KMS-11 (cell line): ENCODE results near the gene FEN1.

ENCODE experiments used
- H2AFZ ChIP-seq: fragments of 200-600 bp; sonication (generic); 2 replicates; pipeline ENCODE4 v1.6.1; 2016; ENCODE audit warnings: antibody characterized with exemption, mixed run types, low read depth
- H3K27ac ChIP-seq: fragments of 200-600 bp; sonication (generic); 2 replicates; pipeline ENCODE4 v1.6.1; 2016; ENCODE audit warnings: mild to moderate bottlenecking, mixed run types
- H3K27me3 ChIP-seq: fragments of 200-600 bp; sonication (generic); 2 replicates; pipeline ENCODE4 v1.6.1; 2017; ENCODE audit warnings: mild to moderate bottlenecking, low read depth, mixed run types, moderate library complexity; ENCODE audit not compliant: insufficient read depth
- H3K36me3 ChIP-seq: fragments of 200-600 bp; sonication (generic); 2 replicates; pipeline ENCODE4 v1.6.1; 2017; ENCODE audit warnings: mild to moderate bottlenecking, mixed run types; ENCODE audit not compliant: insufficient read depth
- H3K4me1 ChIP-seq: fragments of 200-600 bp; sonication (generic); 2 replicates; pipeline ENCODE4 v1.6.1; 2016; ENCODE audit warnings: mild to moderate bottlenecking, low read depth, mixed run types; ENCODE audit not compliant: poor library complexity, severe bottlenecking
- H3K4me2 ChIP-seq: fragments of 200-600 bp; sonication (generic); 2 replicates; pipeline ENCODE4 v1.7.0; 2016; ENCODE audit warnings: mild to moderate bottlenecking, mixed run types
- H3K4me3 ChIP-seq: fragments of 200-600 bp; sonication (generic); IDR thresholded peaks from 2 replicates; pipeline ENCODE4 v1.6.1; 2017; ENCODE audit warnings: low read depth, low read length, mixed read lengths; ENCODE audit not compliant: insufficient read depth
- H3K79me2 ChIP-seq: fragments of 200-600 bp; sonication (generic); 2 replicates; pipeline ENCODE4 v1.6.1; 2016; ENCODE audit warnings: low read depth, mixed run types; ENCODE audit not compliant: insufficient read depth
- H3K9ac ChIP-seq: fragments of 200-600 bp; sonication (generic); 2 replicates; pipeline ENCODE4 v1.6.1; 2016; ENCODE audit warnings: mild to moderate bottlenecking, mixed run types
- H4K20me1 ChIP-seq: fragments of 200-600 bp; sonication (generic); 2 replicates; pipeline ENCODE4 v1.6.1; 2016; ENCODE audit warnings: mild to moderate bottlenecking, mixed run types; ENCODE audit not compliant: insufficient read depth
- TF ChIP-seq, protein P1 (sequence below): fragments of 200-600 bp; sonication (generic); conservative IDR thresholded peaks from 2 replicates; pipeline ENCODE4 v1.6.1; 2017; ENCODE audit warnings: low read depth, mild to moderate bottlenecking, antibody characterized with exemption, low read length, moderate library complexity, mixed read lengths

Gene FEN1

DNA sequence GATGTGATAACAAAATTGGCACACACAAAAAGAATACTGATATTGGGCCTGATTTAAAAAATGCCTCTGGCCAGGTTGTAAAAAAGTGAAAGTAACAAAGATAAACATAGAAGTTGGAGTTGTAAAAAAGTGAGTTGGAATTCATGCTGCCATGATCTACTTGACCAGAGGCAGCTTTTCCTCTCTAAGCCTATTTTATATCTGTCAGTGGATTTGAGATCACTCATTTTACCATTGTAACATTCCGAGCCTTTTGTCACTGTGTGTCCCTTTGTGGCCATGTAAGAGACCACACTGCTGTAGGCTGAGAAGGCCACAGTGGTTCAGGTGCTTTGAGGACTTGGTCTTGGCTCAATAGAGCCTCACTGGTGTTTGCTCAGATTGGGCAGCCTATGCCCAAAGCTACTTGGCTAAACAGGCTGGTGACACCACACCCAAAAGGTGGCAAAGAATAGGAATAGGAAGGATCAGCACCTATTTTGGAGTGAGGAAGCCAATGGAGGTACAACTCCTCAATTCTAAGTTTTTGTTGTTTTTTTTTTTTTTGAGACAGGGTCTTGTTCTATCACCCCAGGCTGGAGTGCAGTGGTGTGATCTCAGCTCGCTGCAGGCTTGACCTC lies 7.1 kb downstream of the FEN1 start:
- peaks cover 4% of the 10 kb centered on the region; the same call in 1 of the 2 replicates for H4K20me1 ChIP-seq
- H3K9ac ChIP-seq = no peak overlapping the region
- H3K27ac ChIP-seq = no peak overlapping the region
- H3K4me3 ChIP-seq = no peak overlapping the region
- H3K79me2 ChIP-seq = peaks cover 29% of the 10 kb centered on the region
- H3K36me3 ChIP-seq = peaks cover 4% of the 10 kb centered on the region; the same call in 1 of the 2 replicates
- H2AFZ ChIP-seq = no peak overlapping the region
- TF ChIP-seq, protein P1, sequence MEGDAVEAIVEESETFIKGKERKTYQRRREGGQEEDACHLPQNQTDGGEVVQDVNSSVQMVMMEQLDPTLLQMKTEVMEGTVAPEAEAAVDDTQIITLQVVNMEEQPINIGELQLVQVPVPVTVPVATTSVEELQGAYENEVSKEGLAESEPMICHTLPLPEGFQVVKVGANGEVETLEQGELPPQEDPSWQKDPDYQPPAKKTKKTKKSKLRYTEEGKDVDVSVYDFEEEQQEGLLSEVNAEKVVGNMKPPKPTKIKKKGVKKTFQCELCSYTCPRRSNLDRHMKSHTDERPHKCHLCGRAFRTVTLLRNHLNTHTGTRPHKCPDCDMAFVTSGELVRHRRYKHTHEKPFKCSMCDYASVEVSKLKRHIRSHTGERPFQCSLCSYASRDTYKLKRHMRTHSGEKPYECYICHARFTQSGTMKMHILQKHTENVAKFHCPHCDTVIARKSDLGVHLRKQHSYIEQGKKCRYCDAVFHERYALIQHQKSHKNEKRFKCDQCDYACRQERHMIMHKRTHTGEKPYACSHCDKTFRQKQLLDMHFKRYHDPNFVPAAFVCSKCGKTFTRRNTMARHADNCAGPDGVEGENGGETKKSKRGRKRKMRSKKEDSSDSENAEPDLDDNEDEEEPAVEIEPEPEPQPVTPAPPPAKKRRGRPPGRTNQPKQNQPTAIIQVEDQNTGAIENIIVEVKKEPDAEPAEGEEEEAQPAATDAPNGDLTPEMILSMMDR = no peak
- no peak overlapping the region for H3K4me2 ChIP-seq
- no peaks in the 10 kb centered on the region for H3K27me3 ChIP-seq
- peaks cover 15% of the 10 kb centered on the region for H3K4me1 ChIP-seq

DNA sequence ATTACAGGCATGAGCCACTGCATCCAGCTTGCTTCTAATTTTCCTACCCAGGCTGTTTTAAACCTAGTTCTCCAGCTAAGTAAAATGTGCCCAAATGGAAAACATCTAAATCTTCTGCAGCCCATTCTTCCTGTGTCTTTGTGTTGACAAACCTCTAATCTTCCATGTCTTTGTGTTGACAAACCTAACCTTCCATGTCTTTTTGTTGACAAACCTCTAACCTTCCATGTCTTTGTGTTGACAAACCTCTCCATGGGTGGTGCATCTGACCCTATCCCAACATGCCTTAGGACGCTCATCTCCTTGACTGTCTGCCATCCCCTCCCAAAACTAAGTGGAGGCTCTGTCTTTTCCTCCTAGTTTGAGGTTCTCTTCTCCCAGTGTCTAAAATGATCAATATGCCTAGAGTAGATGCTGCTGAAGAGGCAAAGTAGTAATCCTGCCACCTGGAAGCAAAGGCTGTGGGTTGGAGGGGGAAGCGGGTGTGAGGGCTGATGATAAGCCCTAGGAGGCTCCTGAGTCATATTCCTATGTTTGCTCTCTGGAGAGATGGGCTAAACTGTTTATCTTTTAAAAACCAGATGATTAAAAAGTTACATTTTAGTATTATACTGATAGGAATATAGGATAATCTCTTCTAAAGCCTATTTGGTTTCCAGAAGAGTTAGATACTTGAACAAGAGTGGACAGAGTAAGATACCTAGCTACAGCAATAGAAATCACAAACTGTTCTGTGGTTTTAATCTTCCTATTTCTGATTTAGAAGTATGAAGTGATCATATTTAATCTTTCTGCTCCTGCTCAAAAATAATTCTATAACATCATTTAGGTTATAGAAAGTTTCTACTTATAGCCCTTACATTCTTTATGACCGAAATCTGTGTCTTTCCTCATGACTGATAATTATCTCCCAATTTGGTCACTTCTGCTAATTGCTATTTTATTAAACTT lies 7.9 kb downstream of the FEN1 start:
- Histone ChIP-seq H3K36me3 (peaks cover 4% of the 10 kb centered on the region; the same call in 1 of the 2 replicates), H3K79me2 (peaks cover 20% of the 10 kb centered on the region; the same call in 1 of the 2 replicates), H3K27ac (no peak overlapping the region), H3K4me1 (peaks cover 11% of the 10 kb centered on the region), H3K4me2 (no peak overlapping the region), H3K4me3 (no peak overlapping the region), H4K20me1 (peaks cover 4% of the 10 kb centered on the region; the same call in 1 of the 2 replicates), H3K9ac (no peak overlapping the region), H2AFZ (no peak overlapping the region), H3K27me3 (no peaks in the 10 kb centered on the region)
- TF ChIP-seq, protein P1 = no peak

DNA sequence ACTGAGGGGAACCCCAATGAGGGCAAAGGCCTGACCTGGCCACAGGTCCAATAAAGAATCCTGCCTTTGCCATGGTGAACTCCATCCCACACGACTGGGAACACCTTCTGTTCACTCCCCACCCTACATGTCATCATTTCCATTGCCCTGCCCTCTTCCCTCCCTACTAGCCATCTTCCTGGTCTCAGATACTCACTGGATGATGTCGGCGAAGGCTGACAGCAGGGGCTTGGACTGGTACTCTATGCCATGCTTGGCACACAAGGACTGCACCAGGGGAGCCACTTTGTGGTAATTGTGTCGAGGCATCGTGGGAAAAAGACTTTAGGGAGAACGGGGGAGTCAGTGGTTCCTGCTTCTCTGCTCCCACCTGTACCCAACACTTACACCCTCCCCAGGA lies 9.9 kb downstream of the FEN1 start:
- H4K20me1 ChIP-seq = peaks cover 1% of the 10 kb centered on the region; the same call in 1 of the 2 replicates
- H3K79me2 ChIP-seq = peaks cover 10% of the 10 kb centered on the region; the same call in 1 of the 2 replicates
- no peak overlapping the region for H3K4me2 ChIP-seq
- no peak overlapping the region for H3K4me3 ChIP-seq
- no peak overlapping the region for H3K9ac ChIP-seq
- peaks cover 2% of the 10 kb centered on the region for H3K4me1 ChIP-seq
- TF ChIP-seq, protein P1 = no peak
- H3K36me3 ChIP-seq = peaks cover 4% of the 10 kb centered on the region; the same call in 1 of the 2 replicates
- no peak overlapping the region for H2AFZ ChIP-seq
- no peaks in the 10 kb centered on the region for H3K27me3 ChIP-seq
- H3K27ac ChIP-seq = no peak overlapping the region

DNA sequence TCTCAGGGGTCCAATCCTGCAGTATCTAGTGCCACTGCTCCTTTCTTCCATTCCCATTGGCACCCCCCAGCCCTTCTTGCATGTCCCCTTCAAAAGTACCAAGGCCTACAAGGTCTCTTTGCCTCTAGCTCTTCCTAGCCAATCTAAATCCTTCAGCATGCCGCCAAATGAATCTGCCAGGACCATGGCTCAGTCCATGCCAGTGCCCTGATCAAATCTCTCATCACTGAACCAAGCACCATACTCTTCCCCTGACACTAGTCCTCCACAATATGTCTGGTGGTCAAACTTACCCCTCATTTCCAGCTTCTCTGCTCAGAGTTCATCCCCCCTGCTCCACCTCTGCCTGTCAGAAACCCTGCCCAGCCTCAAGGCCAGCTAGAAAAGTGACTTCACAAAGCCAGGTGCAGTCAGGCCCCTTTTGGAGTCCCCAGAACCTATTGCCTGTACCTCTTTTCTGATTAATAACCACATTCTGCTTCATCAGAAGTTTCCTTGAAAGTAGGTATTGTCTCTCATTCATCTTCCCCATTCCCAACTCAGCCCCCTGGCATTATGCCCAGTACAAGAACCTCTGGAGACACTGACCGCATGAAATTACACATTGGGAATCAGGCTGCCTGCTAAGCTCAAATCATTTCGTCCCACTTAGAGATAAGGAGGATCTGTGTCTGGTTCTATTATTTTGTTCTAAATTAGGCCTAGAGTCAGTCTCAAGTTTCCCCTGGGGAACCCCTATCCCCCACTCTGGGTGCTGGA lies 11.4 kb downstream of the FEN1 start:
- Histone ChIP-seq H3K9ac (no peak overlapping the region), H3K4me3 (no peak overlapping the region), H3K27me3 (no peaks in the 10 kb centered on the region), H4K20me1 (no peaks in the 10 kb centered on the region), H2AFZ (no peak overlapping the region), H3K4me2 (no peak overlapping the region), H3K27ac (no peak overlapping the region), H3K79me2 (no peaks in the 10 kb centered on the region; the same call in 1 of the 2 replicates), H3K4me1 (no peaks in the 10 kb centered on the region), H3K36me3 (no peaks in the 10 kb centered on the region)
- TF ChIP-seq, protein P1 = no peak
